ENCODE results near the gene CUX1. TPM values are rescaled to one million over a fixed set of nuclear protein-coding genes. Genes with fewer than 3 reads are reported as not detected.

The CUX1 gene
- total and polyA plus RNA-seq, 2 donors (not counting 1 experiment from before 2014, with no cell fraction given): 22.7 to 38.1 TPM

DNA sequence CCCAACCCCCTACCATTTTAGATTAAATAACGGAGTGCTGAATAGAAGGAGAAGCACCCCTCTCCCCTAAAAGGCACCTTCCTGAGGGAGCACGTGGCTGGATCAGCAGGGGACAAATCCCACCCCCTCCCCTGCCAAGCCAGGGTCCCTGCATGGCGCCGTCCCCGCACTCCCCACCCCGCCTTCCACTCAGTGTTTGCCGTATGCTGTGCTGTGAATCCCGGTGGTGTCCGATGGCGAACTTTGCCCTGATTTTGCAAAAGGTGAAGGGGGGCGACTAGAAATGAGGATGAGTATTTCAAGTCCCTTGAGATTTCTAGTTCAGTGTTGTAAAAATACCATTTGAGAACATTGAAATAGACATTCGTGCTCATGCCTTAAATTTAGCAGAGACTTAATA lies 385.8 kb downstream of the CUX1 start:
- Histone ChIP-seq H2AFZ (ENCODE audit: low read length) (no peak overlapping the region), H3K36me3 (ENCODE audit: control insufficient read depth, insufficient read depth, low read length) (peaks cover 7% of the 10 kb centered on the region), H3K79me2 (ENCODE audit: control insufficient read depth, insufficient read depth, low read length) (no peaks in the 10 kb centered on the region), H3K27ac (ENCODE audit: insufficient read depth, low read length) (no peak overlapping the region), H3K9ac (ENCODE audit: insufficient read depth, low read length) (no peak overlapping the region), H3K4me2 (ENCODE audit: extremely low read depth, insufficient read depth, low read length) (no peak overlapping the region), H4K20me1 (ENCODE audit: control insufficient read depth, extremely low read depth, insufficient read depth, low read length) (no peaks in the 10 kb centered on the region), H3K27me3 (ENCODE audit: control insufficient read depth, insufficient read depth, low read length) (no peaks in the 10 kb centered on the region), H3K4me3 (replicated peaks in 1 of 4; ENCODE audit: control extremely low read depth in 1 of 4, insufficient read depth in 1 of 4, low read depth in 3 of 4, low read length in 4 of 4) (no peak overlapping the region), H3K9me3 (ENCODE audit: control insufficient read depth, insufficient read depth, low read depth, low read length) (no peaks in the 10 kb centered on the region), H3K4me1 (ENCODE audit: control insufficient read depth, extremely low read depth, insufficient read depth, low read length) (no peaks in the 10 kb centered on the region)
- no peak for DNase-seq (ENCODE audit: low read depth in 2 of 2)
- no peak for TF ChIP-seq EZH2 (IDR thresholded peaks at IDR 0.05; ENCODE audit: low read length, missing control alignments)
- TF ChIP-seq, protein P1, sequence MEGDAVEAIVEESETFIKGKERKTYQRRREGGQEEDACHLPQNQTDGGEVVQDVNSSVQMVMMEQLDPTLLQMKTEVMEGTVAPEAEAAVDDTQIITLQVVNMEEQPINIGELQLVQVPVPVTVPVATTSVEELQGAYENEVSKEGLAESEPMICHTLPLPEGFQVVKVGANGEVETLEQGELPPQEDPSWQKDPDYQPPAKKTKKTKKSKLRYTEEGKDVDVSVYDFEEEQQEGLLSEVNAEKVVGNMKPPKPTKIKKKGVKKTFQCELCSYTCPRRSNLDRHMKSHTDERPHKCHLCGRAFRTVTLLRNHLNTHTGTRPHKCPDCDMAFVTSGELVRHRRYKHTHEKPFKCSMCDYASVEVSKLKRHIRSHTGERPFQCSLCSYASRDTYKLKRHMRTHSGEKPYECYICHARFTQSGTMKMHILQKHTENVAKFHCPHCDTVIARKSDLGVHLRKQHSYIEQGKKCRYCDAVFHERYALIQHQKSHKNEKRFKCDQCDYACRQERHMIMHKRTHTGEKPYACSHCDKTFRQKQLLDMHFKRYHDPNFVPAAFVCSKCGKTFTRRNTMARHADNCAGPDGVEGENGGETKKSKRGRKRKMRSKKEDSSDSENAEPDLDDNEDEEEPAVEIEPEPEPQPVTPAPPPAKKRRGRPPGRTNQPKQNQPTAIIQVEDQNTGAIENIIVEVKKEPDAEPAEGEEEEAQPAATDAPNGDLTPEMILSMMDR (conservative IDR thresholded peaks at IDR 0.05 in 1 of 2, IDR thresholded peaks at IDR 0.05 in 1 of 2; ENCODE audit: low read depth in 1 of 2, low read length in 2 of 2): no peak

DNA sequence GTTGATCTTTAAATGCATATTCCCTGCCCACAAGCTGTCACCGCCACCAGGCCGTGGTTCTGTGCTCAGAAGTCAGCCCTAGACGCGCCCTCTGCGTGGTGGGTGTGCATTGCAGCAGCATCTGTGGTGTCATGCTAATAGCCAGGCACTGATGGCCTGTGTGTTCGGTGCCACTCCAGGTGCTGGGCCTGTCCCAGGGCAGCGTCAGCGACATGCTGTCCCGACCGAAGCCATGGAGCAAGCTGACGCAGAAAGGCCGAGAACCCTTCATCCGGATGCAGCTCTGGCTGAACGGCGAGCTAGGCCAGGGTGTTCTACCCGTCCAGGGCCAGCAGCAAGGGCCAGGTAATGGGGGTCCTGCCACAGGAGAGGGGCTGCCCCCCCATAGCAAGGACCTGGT lies 386.8 kb downstream of the CUX1 start:
- TF ChIP-seq, protein P1 (conservative IDR thresholded peaks at IDR 0.05 in 1 of 2, IDR thresholded peaks at IDR 0.05 in 1 of 2; ENCODE audit: low read depth in 1 of 2, low read length in 2 of 2): no peak
- no peak for TF ChIP-seq EZH2 (IDR thresholded peaks at IDR 0.05; ENCODE audit: low read length, missing control alignments)
- Histone ChIP-seq H2AFZ (ENCODE audit: low read length) (no peak overlapping the region), H3K4me3 (replicated peaks in 1 of 4; ENCODE audit: control extremely low read depth in 1 of 4, insufficient read depth in 1 of 4, low read depth in 3 of 4, low read length in 4 of 4) (no peak overlapping the region), H3K4me2 (ENCODE audit: extremely low read depth, insufficient read depth, low read length) (no peak overlapping the region), H3K79me2 (ENCODE audit: control insufficient read depth, insufficient read depth, low read length) (no peaks in the 10 kb centered on the region), H3K36me3 (ENCODE audit: control insufficient read depth, insufficient read depth, low read length) (peaks cover 7% of the 10 kb centered on the region), H3K27me3 (ENCODE audit: control insufficient read depth, insufficient read depth, low read length) (no peaks in the 10 kb centered on the region), H3K9me3 (ENCODE audit: control insufficient read depth, insufficient read depth, low read depth, low read length) (no peaks in the 10 kb centered on the region), H4K20me1 (ENCODE audit: control insufficient read depth, extremely low read depth, insufficient read depth, low read length) (no peaks in the 10 kb centered on the region), H3K9ac (ENCODE audit: insufficient read depth, low read length) (no peak overlapping the region), H3K27ac (ENCODE audit: insufficient read depth, low read length) (no peak overlapping the region), H3K4me1 (ENCODE audit: control insufficient read depth, extremely low read depth, insufficient read depth, low read length) (no peaks in the 10 kb centered on the region)
- DNase-seq (ENCODE audit: low read depth in 2 of 2): no peak

DNA sequence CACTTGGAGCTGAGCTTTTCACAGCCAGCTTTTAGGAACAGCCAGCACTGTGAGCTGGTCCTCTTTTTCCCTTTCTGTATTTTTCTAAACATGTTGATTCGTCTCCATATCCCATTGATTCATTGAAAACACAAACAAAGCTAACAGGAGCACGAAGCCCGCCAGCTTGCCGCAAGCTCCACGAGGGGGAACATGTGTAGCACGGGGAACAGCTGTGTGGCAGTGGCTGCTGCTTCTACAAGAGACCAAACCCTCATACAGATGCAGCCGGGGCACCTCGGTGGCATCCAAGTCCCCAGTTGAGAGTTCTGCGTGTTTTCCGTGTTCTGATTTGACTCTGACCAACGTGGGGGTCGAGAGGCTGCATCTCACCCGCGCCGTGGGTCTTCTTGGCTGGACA lies 388.5 kb downstream of the CUX1 start:
- no peaks in the 10 kb centered on the region for H3K4me1 ChIP-seq (ENCODE audit: control insufficient read depth, extremely low read depth, insufficient read depth, low read length)
- H3K4me2 ChIP-seq (ENCODE audit: extremely low read depth, insufficient read depth, low read length): no peak overlapping the region
- no peaks in the 10 kb centered on the region for H4K20me1 ChIP-seq (ENCODE audit: control insufficient read depth, extremely low read depth, insufficient read depth, low read length)
- no peak overlapping the region for H2AFZ ChIP-seq (ENCODE audit: low read length)
- H3K9me3 ChIP-seq (ENCODE audit: control insufficient read depth, insufficient read depth, low read depth, low read length): no peaks in the 10 kb centered on the region
- peaks cover 7% of the 10 kb centered on the region for H3K36me3 ChIP-seq (ENCODE audit: control insufficient read depth, insufficient read depth, low read length)
- H3K79me2 ChIP-seq (ENCODE audit: control insufficient read depth, insufficient read depth, low read length): no peaks in the 10 kb centered on the region
- no peak overlapping the region for H3K4me3 ChIP-seq (replicated peaks in 1 of 4; ENCODE audit: control extremely low read depth in 1 of 4, insufficient read depth in 1 of 4, low read depth in 3 of 4, low read length in 4 of 4)
- no peak overlapping the region for H3K27ac ChIP-seq (ENCODE audit: insufficient read depth, low read length)
- no peaks in the 10 kb centered on the region for H3K27me3 ChIP-seq (ENCODE audit: control insufficient read depth, insufficient read depth, low read length)
- TF ChIP-seq EZH2 (IDR thresholded peaks at IDR 0.05; ENCODE audit: low read length, missing control alignments): no peak
- TF ChIP-seq, protein P1 (conservative IDR thresholded peaks at IDR 0.05 in 1 of 2, IDR thresholded peaks at IDR 0.05 in 1 of 2; ENCODE audit: low read depth in 1 of 2, low read length in 2 of 2): no peak
- no peak for DNase-seq (ENCODE audit: low read depth in 2 of 2)
- no peak overlapping the region for H3K9ac ChIP-seq (ENCODE audit: insufficient read depth, low read length)

Data from fibroblast of lung (primary cell).